H9 (cell line): ENCODE data around the gene ARHGAP26. TPM values are rescaled to one million over a fixed set of nuclear protein-coding genes. Genes with fewer than 3 reads are reported as not detected.
A peak's percentile ranks its signal among the peaks of the same experiment; 100 is the strongest.

ENCODE experiments used
- DNase-seq: peaks from one replicate; pipeline ENCODE4 v3.0.0-alpha.2; 2017
- H2AFZ ChIP-seq: one replicate; pipeline ENCODE4 v1.6.1; 2013; ENCODE audit warnings: mild to moderate bottlenecking, low read length, control low read depth, moderate library complexity
- H2AK5ac ChIP-seq: 2 replicates; pipeline ENCODE4 v1.6.1; 2013; ENCODE audit warnings: low read length, control low read depth, mixed read lengths; ENCODE audit not compliant: insufficient read length
- H2BK120ac ChIP-seq: one replicate; pipeline ENCODE4 v1.6.1; 2013; ENCODE audit warnings: low read depth, mild to moderate bottlenecking, low read length, control low read depth, inconsistent platforms; ENCODE audit not compliant: poor library complexity, severe bottlenecking
- H2BK12ac ChIP-seq: 2 replicates; pipeline ENCODE4 v1.6.1; 2013; ENCODE audit warnings: low read length, control low read depth, mixed read lengths, low read depth; ENCODE audit not compliant: insufficient read length
- H2BK15ac ChIP-seq: 2 replicates; pipeline ENCODE4 v1.6.1; 2013; ENCODE audit warnings: low read depth, low read length, control low read depth
- H2BK20ac ChIP-seq: one replicate; pipeline ENCODE4 v1.6.1; 2013; ENCODE audit warnings: low read depth, mild to moderate bottlenecking, low read length, control low read depth, inconsistent platforms; ENCODE audit not compliant: poor library complexity, severe bottlenecking
- H2BK5ac ChIP-seq: 2 replicates; pipeline ENCODE4 v1.6.1; 2013; ENCODE audit warnings: low read length, control low read depth, mixed read lengths; ENCODE audit not compliant: insufficient read length
- H3K14ac ChIP-seq: 2 replicates; pipeline ENCODE4 v1.6.1; 2013; ENCODE audit warnings: low read length, control low read depth; ENCODE audit not compliant: insufficient read depth
- H3K18ac ChIP-seq: 2 replicates; pipeline ENCODE4 v1.6.1; 2013; ENCODE audit warnings: low read depth, mild to moderate bottlenecking, mixed read lengths, low read length, control low read depth; ENCODE audit not compliant: insufficient read length
- H3K23ac ChIP-seq: 2 replicates; pipeline ENCODE4 v1.6.1; 2013; ENCODE audit warnings: low read length, control low read depth, mixed read lengths, low read depth; ENCODE audit not compliant: insufficient read length
- H3K23me2 ChIP-seq: 2 replicates; pipeline ENCODE4 v1.6.1; 2013; ENCODE audit warnings: low read depth, mild to moderate bottlenecking, mixed read lengths, low read length, control low read depth; ENCODE audit not compliant: insufficient read length, poor library complexity, severe bottlenecking
- H3K27ac ChIP-seq: 2 replicates; pipeline ENCODE4 v1.5.1; 2013; ENCODE audit warnings: low read length, control low read depth, mixed read lengths, low read depth; ENCODE audit not compliant: insufficient read length
- H3K27me3 ChIP-seq: 2 replicates; pipeline ENCODE4 v1.6.1; 2013; ENCODE audit warnings: low read length, control low read depth, inconsistent platforms; ENCODE audit not compliant: insufficient read depth
- H3K4ac ChIP-seq: 2 replicates; pipeline ENCODE4 v1.6.1; 2013; ENCODE audit warnings: low read depth, mild to moderate bottlenecking, control low read depth, inconsistent platforms, low read length, moderate library complexity
- H3K4me1 ChIP-seq: 2 replicates; pipeline ENCODE4 v1.6.1; 2013; ENCODE audit warnings: low read length, control low read depth, inconsistent platforms; ENCODE audit not compliant: insufficient read depth
- H3K4me2 ChIP-seq: 2 replicates; pipeline ENCODE4 v1.6.1; 2013; ENCODE audit warnings: low read length, control low read depth, mixed read lengths; ENCODE audit not compliant: insufficient read length, insufficient read depth
- H3K56ac ChIP-seq: 2 replicates; pipeline ENCODE4 v1.6.1; 2013; ENCODE audit warnings: low read depth, mild to moderate bottlenecking, mixed read lengths, low read length, control low read depth; ENCODE audit not compliant: insufficient read length
- H3K79me1 ChIP-seq: 2 replicates; pipeline ENCODE4 v1.6.1; 2013; ENCODE audit warnings: low read depth, mild to moderate bottlenecking, moderate library complexity, low read length, control low read depth, inconsistent platforms; ENCODE audit not compliant: insufficient read depth, poor library complexity, severe bottlenecking
- H3K79me2 ChIP-seq: 2 replicates; pipeline ENCODE4 v1.6.1; 2013; ENCODE audit warnings: low read length, control low read depth, inconsistent platforms; ENCODE audit not compliant: insufficient read depth
- H3K9ac ChIP-seq: 2 replicates; pipeline ENCODE4 v1.6.1; 2013; ENCODE audit warnings: low read length, control low read depth, mixed read lengths; ENCODE audit not compliant: insufficient read length; ENCODE audit errors: extremely low read depth
- H3K9me3 ChIP-seq: one replicate; pipeline ENCODE4 v1.6.1; 2013; ENCODE audit warnings: low read depth, low read length, inconsistent platforms; ENCODE audit not compliant: control insufficient read depth
- H3T11ph ChIP-seq: one replicate; pipeline ENCODE4 v1.6.1; 2013; ENCODE audit warnings: mild to moderate bottlenecking, low read length, control low read depth, inconsistent platforms
- H4K20me1 ChIP-seq: one replicate; pipeline ENCODE4 v1.6.1; 2013; ENCODE audit not compliant: control insufficient read depth, insufficient read length, insufficient read depth
- H4K5ac ChIP-seq: 2 replicates; pipeline ENCODE4 v1.6.1; 2013; ENCODE audit warnings: low read depth, mild to moderate bottlenecking, mixed read lengths, low read length, control low read depth; ENCODE audit not compliant: insufficient read length
- H4K8ac ChIP-seq: replicated peaks from 2 replicates; pipeline ENCODE4 v1.6.1; 2013; ENCODE audit warnings: low read length, control low read depth, mixed read lengths, low read depth; ENCODE audit not compliant: insufficient read length
- H4K91ac ChIP-seq: 2 replicates; pipeline ENCODE4 v1.6.1; 2013; ENCODE audit warnings: low read depth, mild to moderate bottlenecking, moderate library complexity, mixed read lengths, low read length, control low read depth; ENCODE audit not compliant: insufficient read length
- H3K27ac Mint-ChIP-seq, 3 experiments: 2 replicates in 2 of 3; 3 replicates in 1 of 3; pipeline ENCODE4 v1.8.0; 2020 to 2021; ENCODE audit warnings: mixed read lengths in 3 of 3, mild to moderate bottlenecking in 1 of 3, moderate library complexity in 1 of 3
- H3K27me3 Mint-ChIP-seq: 2 replicates; pipeline ENCODE4 v1.8.0; 2021; ENCODE audit warnings: low read depth, mild to moderate bottlenecking, moderate library complexity, mixed read lengths
- H3K36me3 Mint-ChIP-seq, 3 experiments: 2 replicates in 2 of 3; 3 replicates in 1 of 3; pipeline ENCODE4 v1.8.0; 2020 to 2021; ENCODE audit warnings: low read depth in 3 of 3, mixed read lengths in 3 of 3; ENCODE audit not compliant: insufficient read depth in 1 of 3
- H3K4me1 Mint-ChIP-seq, 2 experiments: 2 replicates each; pipeline ENCODE4 v1.8.0; 2020; ENCODE audit warnings: mixed read lengths in 2 of 2
- H3K4me3 Mint-ChIP-seq, 2 experiments: 2 replicates in 1 of 2; 3 replicates in 1 of 2; pipeline ENCODE4 v1.8.0; 2020 to 2021; ENCODE audit warnings: mild to moderate bottlenecking in 2 of 2, mixed read lengths in 2 of 2, moderate library complexity in 1 of 2
- H3K9me3 Mint-ChIP-seq, 2 experiments: 2 replicates in 1 of 2; 3 replicates in 1 of 2; pipeline ENCODE4 v1.8.0; 2020; ENCODE audit warnings: mild to moderate bottlenecking in 2 of 2, mixed read lengths in 2 of 2, moderate library complexity in 1 of 2
- WGBS: extraction: QIAGEN DNeasy Blood & Tissue Kit; methylation state at CpG from one replicate; pipeline ENCODE4 v1.1.7; 2013; ENCODE audit warnings: missing lambda C conversion rate, low lambda C conversion rate, mixed read lengths; ENCODE audit not compliant: insufficient read length; ENCODE audit errors: extremely low coverage; 5-methylcytosine and 5-hydroxymethylcytosine counted together
- total RNA-seq: library from RNA; stranded (reverse); gene quantifications from 2 replicates; pipeline ENCODE4 v1.2.1, GENCODE V29; 2021
- TF ChIP-seq, protein P1 (sequence below): fragments of 200-600 bp; sonication (generic); conservative IDR thresholded peaks from 3 replicates; pipeline ENCODE4 v1.8.0; 2021; ENCODE audit warnings: antibody characterized with exemption, mild to moderate bottlenecking

ARHGAP26 gene
- total RNA-seq, 1 experiment from 2014 or later: 13.8 TPM

DNA sequence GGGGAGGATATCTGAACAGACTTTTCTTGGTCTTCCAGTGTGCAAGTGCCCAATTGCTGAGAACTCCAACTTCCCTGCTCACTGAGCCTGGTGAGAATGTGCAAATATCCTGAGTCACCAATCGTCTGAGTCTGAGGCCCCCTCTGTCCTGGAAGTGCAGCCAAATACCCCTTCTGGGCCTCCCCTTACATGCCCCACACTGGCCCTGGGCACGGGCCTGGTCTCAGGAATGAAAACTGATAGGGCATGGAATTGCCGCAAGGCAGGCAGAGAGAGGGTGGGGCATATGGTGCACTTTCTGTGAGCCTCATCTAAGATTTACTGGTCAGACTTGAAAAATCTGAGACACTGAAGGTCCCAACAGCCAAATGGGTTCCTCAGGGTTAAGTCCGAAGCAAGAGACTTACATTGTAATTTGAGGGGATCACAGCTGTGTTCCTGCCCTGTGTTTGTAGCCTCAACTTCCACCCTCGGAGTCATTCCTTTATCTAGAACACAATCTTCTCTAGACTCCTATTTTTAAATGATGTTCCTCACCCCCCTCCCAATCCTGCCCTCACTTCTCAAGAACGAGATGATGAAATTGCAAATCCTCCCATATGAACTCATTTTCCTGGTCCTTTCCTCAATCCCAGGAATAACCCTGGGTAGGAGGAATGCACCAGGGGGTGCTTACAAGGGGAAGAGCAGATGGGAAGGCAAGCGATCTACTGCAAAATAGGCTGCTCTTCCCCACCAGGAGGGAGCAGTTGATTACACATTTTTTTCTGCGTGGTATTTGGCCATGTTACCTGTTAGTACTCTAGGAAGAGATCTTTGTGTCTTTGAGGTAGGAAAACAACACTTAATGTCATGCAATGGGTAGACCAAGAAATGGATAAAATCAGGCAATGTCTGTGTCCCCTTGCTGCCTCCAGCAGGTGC lies 34.6 kb upstream of the ARHGAP26 start:
- Histone ChIP-seq H3K79me1 (no peaks in the 10 kb centered on the region), H3K56ac (no peak overlapping the region), H2BK20ac (no peak overlapping the region), H2BK12ac (no peak overlapping the region), H3K14ac (peak overlapping the region; percentile 20; the same call in 1 of the 2 replicates), H3K18ac (no peak overlapping the region), H4K8ac (peak overlapping the region; percentile 58), H2BK5ac (no peak overlapping the region), H2BK120ac (no peak overlapping the region), H3K27me3 (no peaks in the 10 kb centered on the region), H3K4me1 (no peaks in the 10 kb centered on the region; the same call in 1 of the 2 replicates), H3K27ac (no peak overlapping the region), H3K9me3 (no peaks in the 10 kb centered on the region), H3K79me2 (no peaks in the 10 kb centered on the region), H3K4ac (no peak overlapping the region), H4K91ac (no peak overlapping the region), H3K9ac (no peak overlapping the region), H3K4me2 (no peak overlapping the region), H2AK5ac (no peak overlapping the region), H3T11ph (no peak overlapping the region), H3K23ac (no peak overlapping the region), H2AFZ (no peak overlapping the region), H4K5ac (no peak overlapping the region), H4K20me1 (no peaks in the 10 kb centered on the region), H3K23me2 (no peaks in the 10 kb centered on the region), H2BK15ac (no peak overlapping the region)
- no peak for DNase-seq
- no peak overlapping the region for H3K4me3 Mint-ChIP-seq
- H3K27ac Mint-ChIP-seq: peak overlapping the region in 1 of 3 experiments; percentile 9; a peak in 2 of 7 replicates
- H3K27me3 Mint-ChIP-seq: no peaks in the 10 kb centered on the region
- peaks cover 11 to 19% of the 10 kb centered on the region in 2 experiments for H3K4me1 Mint-ChIP-seq
- H3K9me3 Mint-ChIP-seq: no peaks in the 10 kb centered on the region
- WGBS: no CpG with 5 or more reads among the region's 8 CpGs
- TF ChIP-seq, protein P1, sequence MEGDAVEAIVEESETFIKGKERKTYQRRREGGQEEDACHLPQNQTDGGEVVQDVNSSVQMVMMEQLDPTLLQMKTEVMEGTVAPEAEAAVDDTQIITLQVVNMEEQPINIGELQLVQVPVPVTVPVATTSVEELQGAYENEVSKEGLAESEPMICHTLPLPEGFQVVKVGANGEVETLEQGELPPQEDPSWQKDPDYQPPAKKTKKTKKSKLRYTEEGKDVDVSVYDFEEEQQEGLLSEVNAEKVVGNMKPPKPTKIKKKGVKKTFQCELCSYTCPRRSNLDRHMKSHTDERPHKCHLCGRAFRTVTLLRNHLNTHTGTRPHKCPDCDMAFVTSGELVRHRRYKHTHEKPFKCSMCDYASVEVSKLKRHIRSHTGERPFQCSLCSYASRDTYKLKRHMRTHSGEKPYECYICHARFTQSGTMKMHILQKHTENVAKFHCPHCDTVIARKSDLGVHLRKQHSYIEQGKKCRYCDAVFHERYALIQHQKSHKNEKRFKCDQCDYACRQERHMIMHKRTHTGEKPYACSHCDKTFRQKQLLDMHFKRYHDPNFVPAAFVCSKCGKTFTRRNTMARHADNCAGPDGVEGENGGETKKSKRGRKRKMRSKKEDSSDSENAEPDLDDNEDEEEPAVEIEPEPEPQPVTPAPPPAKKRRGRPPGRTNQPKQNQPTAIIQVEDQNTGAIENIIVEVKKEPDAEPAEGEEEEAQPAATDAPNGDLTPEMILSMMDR: no peak
- H3K36me3 Mint-ChIP-seq: peaks cover 0 to 9% (median 0%) of the 10 kb centered on the region in 3 experiments; a peak in 1 of 7 replicates
